ENCODE measurements around the gene CD300LF.

The CD300LF gene

GRCh38 chr17:74679374-74679773 is 33.3 kb downstream of the CD300LF start:
- Histone ChIP-seq H3K27me3 (no peaks in the 10 kb centered on the region), H3K4me2 (no peak overlapping the region), H3K9ac (no peak overlapping the region), H3K4me3 (no peak overlapping the region), H3K36me3 (no peaks in the 10 kb centered on the region), H4K20me1 (no peaks in the 10 kb centered on the region), H3K27ac (no peak overlapping the region), H3K4me1 (peaks cover 15% of the 10 kb centered on the region), H3K9me3 (no peaks in the 10 kb centered on the region)
- no peak for TF ChIP-seq Cebpa-rat (IDR thresholded peaks at IDR 0.05)

DNA sequence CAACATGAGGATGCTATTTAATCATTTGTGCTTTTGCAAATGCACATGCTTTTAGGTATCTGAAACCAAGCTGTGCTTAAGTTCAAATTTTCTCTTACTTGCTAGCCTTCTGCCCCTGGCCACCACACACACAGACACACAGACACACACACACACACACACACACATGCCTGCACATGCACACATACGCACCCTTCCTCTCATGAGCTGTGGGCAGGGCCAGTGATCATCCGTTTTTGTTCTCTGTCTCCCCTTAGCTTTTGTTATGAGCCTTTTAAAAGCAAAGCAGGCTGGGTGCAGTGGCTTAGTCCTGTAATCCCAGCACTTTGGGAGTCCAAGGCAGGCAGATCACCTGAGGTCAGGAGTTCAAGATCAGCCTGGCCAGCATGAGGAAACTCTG is 34.2 kb downstream of the CD300LF start:
- Histone ChIP-seq H3K27me3 (no peaks in the 10 kb centered on the region), H3K9ac (no peak overlapping the region), H4K20me1 (no peaks in the 10 kb centered on the region; the same call in 1 of the 2 replicates), H3K36me3 (no peaks in the 10 kb centered on the region), H3K4me1 (peaks cover 15% of the 10 kb centered on the region), H3K9me3 (no peaks in the 10 kb centered on the region), H3K4me3 (no peak overlapping the region), H3K27ac (no peak overlapping the region), H3K4me2 (peak overlapping the region; percentile 54; the same call in 1 of the 2 replicates)
- TF ChIP-seq Cebpa-rat (IDR thresholded peaks at IDR 0.05): no peak

- no peak overlapping the region for H3K4me3 ChIP-seq
- H3K9me3 ChIP-seq: no peaks in the 10 kb centered on the region
- H3K9ac ChIP-seq: no peak overlapping the region
- peak overlapping the region; percentile 54 for H3K4me2 ChIP-seq
- H3K36me3 ChIP-seq: no peaks in the 10 kb centered on the region
- H3K27me3 ChIP-seq: 0 out of 2 replicates have a peak, but pooled peaks cover under 1% of the 10 kb centered on the region
- H3K27ac ChIP-seq: no peak overlapping the region
- no peaks in the 10 kb centered on the region; the same call in 1 of the 2 replicates for H4K20me1 ChIP-seq
- TF ChIP-seq Cebpa-rat (IDR thresholded peaks at IDR 0.05): no peak
- peaks cover 15% of the 10 kb centered on the region for H3K4me1 ChIP-seq
Measured at GRCh38 chr17:74677558-74678466, 34.9 kb downstream of the CD300LF start.

GRCh38 chr17:74671031-74671771 is 41.5 kb downstream of the CD300LF start:
- no peak overlapping the region for H3K27ac ChIP-seq
- H3K4me2 ChIP-seq: no peak overlapping the region
- H3K27me3 ChIP-seq: 0 out of 2 replicates have a peak, but pooled peaks cover 7% of the 10 kb centered on the region
- no peaks in the 10 kb centered on the region for H3K4me1 ChIP-seq
- no peak for TF ChIP-seq Cebpa-rat (IDR thresholded peaks at IDR 0.05)
- no peaks in the 10 kb centered on the region for H3K9me3 ChIP-seq
- peaks cover 11% of the 10 kb centered on the region for H4K20me1 ChIP-seq
- no peaks in the 10 kb centered on the region for H3K36me3 ChIP-seq
- no peak overlapping the region for H3K9ac ChIP-seq
- H3K4me3 ChIP-seq: no peak overlapping the region

DNA sequence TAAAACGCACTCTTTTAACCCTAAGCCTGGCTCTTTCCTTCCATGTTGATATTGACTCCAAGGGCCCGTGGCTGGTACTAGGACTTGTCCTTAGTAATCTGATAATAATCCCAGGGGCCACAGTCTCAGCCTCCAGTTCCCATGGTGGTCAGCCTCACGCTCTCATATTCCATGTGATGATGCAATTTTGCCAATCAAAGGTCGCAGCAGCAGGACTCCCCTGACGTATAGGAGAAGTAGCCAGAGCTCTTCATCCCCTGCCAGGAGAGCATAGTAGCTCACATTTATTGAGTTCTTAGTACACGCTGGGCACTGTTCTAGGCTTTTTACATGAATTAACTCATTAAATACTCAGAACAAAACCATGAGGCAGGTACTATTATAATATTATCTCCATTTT is 42.4 kb downstream of the CD300LF start:
- H3K9ac ChIP-seq: no peak overlapping the region
- no peaks in the 10 kb centered on the region for H3K36me3 ChIP-seq
- H3K4me2 ChIP-seq: no peak overlapping the region
- H4K20me1 ChIP-seq: peaks cover 11% of the 10 kb centered on the region
- no peak overlapping the region for H3K4me3 ChIP-seq
- 0 out of 2 replicates have a peak, but pooled peaks cover 7% of the 10 kb centered on the region for H3K27me3 ChIP-seq
- H3K9me3 ChIP-seq: no peaks in the 10 kb centered on the region
- TF ChIP-seq Cebpa-rat (IDR thresholded peaks at IDR 0.05): no peak
- H3K4me1 ChIP-seq: no peaks in the 10 kb centered on the region
- H3K27ac ChIP-seq: no peak overlapping the region

GRCh38 chr17:74663561-74663960 is 49.2 kb downstream of the CD300LF start:
- Histone ChIP-seq H3K4me1 (peaks cover 26% of the 10 kb centered on the region), H4K20me1 (no peaks in the 10 kb centered on the region), H3K4me3 (no peak overlapping the region), H3K9ac (no peak overlapping the region), H3K36me3 (no peaks in the 10 kb centered on the region), H3K27me3 (no peaks in the 10 kb centered on the region), H3K4me2 (peak overlapping the region; percentile 30), H3K27ac (no peak overlapping the region), H3K9me3 (no peaks in the 10 kb centered on the region)
- TF ChIP-seq Cebpa-rat (IDR thresholded peaks at IDR 0.05): no peak

DNA sequence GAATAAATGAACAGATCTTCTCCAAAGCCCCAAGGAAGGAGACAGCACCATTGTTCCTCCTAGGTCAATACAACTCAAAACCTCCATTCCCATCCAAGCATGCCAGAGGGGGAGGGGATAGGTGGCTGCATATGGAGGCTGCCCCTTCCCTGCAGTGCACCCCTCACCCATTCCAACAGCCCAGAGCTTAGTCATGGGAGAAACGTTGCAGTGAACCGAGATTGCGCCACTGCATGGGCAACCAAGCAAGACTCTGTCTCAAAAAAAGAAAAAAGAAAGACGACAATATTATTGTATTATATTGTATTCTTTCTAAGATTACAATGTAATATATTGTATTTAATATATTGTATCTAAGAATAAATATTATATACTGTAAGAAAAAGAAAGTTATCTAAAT is 52.8 kb downstream of the CD300LF start:
- H4K20me1 ChIP-seq: no peaks in the 10 kb centered on the region
- H3K4me1 ChIP-seq: peaks cover 38% of the 10 kb centered on the region
- no peaks in the 10 kb centered on the region for H3K9me3 ChIP-seq
- H3K27ac ChIP-seq: no peak overlapping the region
- H3K9ac ChIP-seq: no peak overlapping the region
- H3K27me3 ChIP-seq: no peaks in the 10 kb centered on the region
- no peak overlapping the region for H3K4me3 ChIP-seq
- no peak for TF ChIP-seq Cebpa-rat (IDR thresholded peaks at IDR 0.05)
- H3K4me2 ChIP-seq: peak overlapping the region; percentile 56
- no peaks in the 10 kb centered on the region for H3K36me3 ChIP-seq

GRCh38 chr17:74658620-74659019 is 54.1 kb downstream of the CD300LF start:
- Histone ChIP-seq H3K9ac (no peak overlapping the region), H3K4me1 (peaks cover 33% of the 10 kb centered on the region), H3K27me3 (no peaks in the 10 kb centered on the region), H3K4me3 (no peak overlapping the region), H3K9me3 (no peaks in the 10 kb centered on the region), H3K36me3 (no peaks in the 10 kb centered on the region), H4K20me1 (no peaks in the 10 kb centered on the region), H3K27ac (no peak overlapping the region), H3K4me2 (peak overlapping the region; percentile 56)
- no peak for TF ChIP-seq Cebpa-rat (IDR thresholded peaks at IDR 0.05)

GRCh38 chr17:74654742-74655141 is 58.0 kb downstream of the CD300LF start:
- TF ChIP-seq Cebpa-rat (IDR thresholded peaks at IDR 0.05): no peak
- H3K27me3 ChIP-seq: no peaks in the 10 kb centered on the region; the same call in 1 of the 2 replicates
- H3K4me2 ChIP-seq: no peak overlapping the region
- H4K20me1 ChIP-seq: no peaks in the 10 kb centered on the region
- no peak overlapping the region for H3K27ac ChIP-seq
- peaks cover 23% of the 10 kb centered on the region for H3K4me1 ChIP-seq
- no peaks in the 10 kb centered on the region for H3K9me3 ChIP-seq
- no peak overlapping the region for H3K9ac ChIP-seq
- no peaks in the 10 kb centered on the region for H3K36me3 ChIP-seq
- H3K4me3 ChIP-seq: no peak overlapping the region

DNA sequence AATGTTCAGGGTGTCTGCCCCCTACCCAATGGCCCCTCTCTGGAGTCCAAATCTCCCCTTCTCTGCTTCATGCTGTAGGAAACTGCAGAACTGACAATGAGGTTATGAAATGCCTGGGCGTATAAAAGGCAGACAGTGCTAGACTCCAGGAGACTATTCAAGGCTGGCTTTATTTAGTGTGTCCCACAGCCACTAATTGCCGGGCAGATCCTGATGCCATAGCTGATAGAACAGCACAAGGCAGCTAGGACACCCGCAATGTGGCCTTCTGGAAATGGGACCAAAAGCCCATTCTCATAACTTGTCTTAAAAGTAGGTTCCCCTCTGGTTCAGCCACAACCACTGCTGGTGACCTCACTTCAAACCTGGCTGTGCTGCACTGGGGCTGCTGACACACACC is 60.7 kb downstream of the CD300LF start:
- Histone ChIP-seq H3K27me3 (no peaks in the 10 kb centered on the region; the same call in 1 of the 2 replicates), H3K4me1 (peaks cover 10% of the 10 kb centered on the region; the same call in 1 of the 2 replicates), H4K20me1 (no peaks in the 10 kb centered on the region; the same call in 1 of the 2 replicates), H3K9ac (no peak overlapping the region), H3K9me3 (no peaks in the 10 kb centered on the region), H3K36me3 (no peaks in the 10 kb centered on the region), H3K27ac (no peak overlapping the region), H3K4me3 (no peak overlapping the region), H3K4me2 (no peak overlapping the region)
- no peak for TF ChIP-seq Cebpa-rat (IDR thresholded peaks at IDR 0.05)
